CD4-positive, alpha-beta T cell (primary cell): ENCODE data around the gene ODF2. TPM values are rescaled to one million over a fixed set of nuclear protein-coding genes. Genes with fewer than 3 reads are reported as not detected.

Experiments
- ATAC-seq: fragments of 200-7000 bp; cut with Tn5 transposase; one replicate; pipeline ENCODE4 v1.10.0; 2022; ENCODE audit warnings: mild to moderate bottlenecking; ENCODE audit not compliant: poor library complexity
- CTCF ChIA-PET: fragments of 350-600 bp; sonication (Branson Sonifier 250); formaldehyde crosslinking; loops from one replicate; lab custom pipeline; 2021; ENCODE audit warnings: antibody characterized with exemption, inconsistent platforms; lab: Charles Lee
- POLR2A ChIA-PET: fragments of 350-600 bp; sonication (Branson Sonifier 250); formaldehyde crosslinking; loops from one replicate; lab custom pipeline; 2021; ENCODE audit warnings: antibody characterized with exemption, inconsistent platforms; lab: Charles Lee
- DNase-seq, 14 experiments: peaks; one replicate each; pipeline ENCODE4 v3.0.0-alpha.2; 2013 to 2020; ENCODE audit warnings: mixed read lengths in 2 of 14
- H3K27ac ChIP-seq, 2 donors: one replicate each; pipeline versions ENCODE4 v1.5.1 to v1.7.0; 2013; ENCODE audit warnings: low read length in 2 of 2, low read depth in 1 of 2, mild to moderate bottlenecking in 1 of 2
- H3K27me3 ChIP-seq, 2 experiments: 1 replicate in 1 of 2; 2 replicates in 1 of 2; pipeline versions ENCODE4 v1.6.1 to v1.7.0; 2013; ENCODE audit warnings: low read length in 2 of 2, control low read depth in 1 of 2, mild to moderate bottlenecking in 1 of 2, moderate library complexity in 1 of 2; ENCODE audit not compliant: insufficient read depth in 2 of 2, control insufficient read depth in 1 of 2
- H3K36me3 ChIP-seq: one replicate; pipeline ENCODE4 v1.6.1; 2013; ENCODE audit warnings: low read length, control low read depth; ENCODE audit not compliant: insufficient read depth
- H3K4me1 ChIP-seq: one replicate; pipeline ENCODE4 v1.6.1; 2013; ENCODE audit warnings: low read length, control low read depth; ENCODE audit not compliant: insufficient read depth
- H3K4me3 ChIP-seq: one replicate; pipeline ENCODE4 v1.5.1; 2013; ENCODE audit warnings: mild to moderate bottlenecking, low read length, moderate library complexity
- H3K9me3 ChIP-seq, 2 experiments: 1 replicate in 1 of 2; 2 replicates in 1 of 2; pipeline versions ENCODE4 v1.6.1 to v1.7.0; 2013; ENCODE audit warnings: low read length in 2 of 2, mild to moderate bottlenecking in 2 of 2, control low read depth in 1 of 2, moderate library complexity in 1 of 2; ENCODE audit not compliant: control insufficient read depth in 1 of 2, insufficient read depth in 1 of 2
- H3K27ac Mint-ChIP-seq: one replicate; pipeline ENCODE4 v1.8.0; 2020; ENCODE audit warnings: mixed read lengths
- H3K27me3 Mint-ChIP-seq: one replicate; pipeline ENCODE4 v1.8.0; 2021; ENCODE audit warnings: mixed read lengths
- H3K36me3 Mint-ChIP-seq: one replicate; pipeline ENCODE4 v1.8.0; 2021; ENCODE audit warnings: low read depth, mixed read lengths
- H3K4me1 Mint-ChIP-seq: one replicate; pipeline ENCODE4 v1.8.0; 2021; ENCODE audit warnings: low read depth, mixed read lengths
- H3K4me3 Mint-ChIP-seq: one replicate; pipeline ENCODE4 v1.8.0; 2020; ENCODE audit warnings: mild to moderate bottlenecking, mixed read lengths
- H3K9me3 Mint-ChIP-seq: one replicate; pipeline ENCODE4 v1.8.0; 2020; ENCODE audit warnings: mixed read lengths
- intact Hi-C, 2 experiments: fragments of 100-400 bp; cut with DNase I in 1 of 2; cut with micrococcal nuclease in 1 of 2; formaldehyde crosslinking; loops; one replicate each; pipeline versions ENCODE4 v1.15.1 to v1.9.0; 2023 to 2025; cut with DNase I, micrococcal nuclease
- total RNA-seq, 174 experiments: library from RNA in 2 of 174; stranded (reverse) in 2 of 174; gene quantifications; one replicate each; pipeline ENCODE4 v1.2.3 and lab custom pipeline; 2021 to 2026
- TF ChIP-seq, protein P1 (sequence below): fragments of 200-600 bp; IDR thresholded peaks from one replicate; pipeline ENCODE4 v1.8.0; 2022; ENCODE audit warnings: antibody characterized with exemption, mild to moderate bottlenecking

ODF2 gene
- total RNA-seq, 2 experiments from 2014 or later, result 18.3 to 21.3 TPM

DNA sequence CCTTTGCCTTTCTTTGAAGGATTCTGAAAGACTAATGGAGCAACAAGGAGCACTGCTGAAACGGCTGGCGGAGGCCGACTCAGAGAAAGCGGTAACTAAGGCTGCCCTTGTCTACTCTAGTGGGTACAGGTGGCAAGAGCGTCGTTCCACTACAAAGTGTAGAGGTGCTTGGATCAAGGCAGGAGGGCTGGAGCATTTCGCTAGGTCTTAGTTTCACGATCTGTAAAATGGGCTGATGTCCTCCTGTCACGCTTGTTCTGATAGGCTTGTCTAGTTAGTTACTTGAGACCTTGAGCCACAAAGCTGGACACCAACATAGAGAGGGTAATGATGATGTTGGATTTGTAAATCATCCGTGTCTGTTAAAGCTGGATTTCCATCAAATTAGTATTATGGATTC is 25.8 kb downstream of the ODF2 start:
- TF ChIP-seq, protein P1, sequence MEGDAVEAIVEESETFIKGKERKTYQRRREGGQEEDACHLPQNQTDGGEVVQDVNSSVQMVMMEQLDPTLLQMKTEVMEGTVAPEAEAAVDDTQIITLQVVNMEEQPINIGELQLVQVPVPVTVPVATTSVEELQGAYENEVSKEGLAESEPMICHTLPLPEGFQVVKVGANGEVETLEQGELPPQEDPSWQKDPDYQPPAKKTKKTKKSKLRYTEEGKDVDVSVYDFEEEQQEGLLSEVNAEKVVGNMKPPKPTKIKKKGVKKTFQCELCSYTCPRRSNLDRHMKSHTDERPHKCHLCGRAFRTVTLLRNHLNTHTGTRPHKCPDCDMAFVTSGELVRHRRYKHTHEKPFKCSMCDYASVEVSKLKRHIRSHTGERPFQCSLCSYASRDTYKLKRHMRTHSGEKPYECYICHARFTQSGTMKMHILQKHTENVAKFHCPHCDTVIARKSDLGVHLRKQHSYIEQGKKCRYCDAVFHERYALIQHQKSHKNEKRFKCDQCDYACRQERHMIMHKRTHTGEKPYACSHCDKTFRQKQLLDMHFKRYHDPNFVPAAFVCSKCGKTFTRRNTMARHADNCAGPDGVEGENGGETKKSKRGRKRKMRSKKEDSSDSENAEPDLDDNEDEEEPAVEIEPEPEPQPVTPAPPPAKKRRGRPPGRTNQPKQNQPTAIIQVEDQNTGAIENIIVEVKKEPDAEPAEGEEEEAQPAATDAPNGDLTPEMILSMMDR, result no peak
- H3K27ac ChIP-seq, result no peak overlapping the region
- H3K36me3 ChIP-seq, result peaks cover 67% of the 10 kb centered on the region
- H3K4me1 Mint-ChIP-seq, result no peaks in the 10 kb centered on the region
- no peak for DNase-seq
- H3K4me1 ChIP-seq, result no peaks in the 10 kb centered on the region
- H3K9me3 ChIP-seq, result no peaks in the 10 kb centered on the region
- H3K4me3 ChIP-seq, result no peak overlapping the region
- no peak overlapping the region for H3K4me3 Mint-ChIP-seq
- ChIA-PET POLR2A (no interaction called here), CTCF (no interaction called here)
- no peaks in the 10 kb centered on the region for H3K27me3 Mint-ChIP-seq
- no peak for ATAC-seq
- H3K9me3 Mint-ChIP-seq, result no peaks in the 10 kb centered on the region
- peaks cover 65% of the 10 kb centered on the region for H3K36me3 Mint-ChIP-seq
- H3K27ac Mint-ChIP-seq, result no peak overlapping the region
- H3K27me3 ChIP-seq, result no peaks in the 10 kb centered on the region
- intact Hi-C loops, result no loop called here

DNA sequence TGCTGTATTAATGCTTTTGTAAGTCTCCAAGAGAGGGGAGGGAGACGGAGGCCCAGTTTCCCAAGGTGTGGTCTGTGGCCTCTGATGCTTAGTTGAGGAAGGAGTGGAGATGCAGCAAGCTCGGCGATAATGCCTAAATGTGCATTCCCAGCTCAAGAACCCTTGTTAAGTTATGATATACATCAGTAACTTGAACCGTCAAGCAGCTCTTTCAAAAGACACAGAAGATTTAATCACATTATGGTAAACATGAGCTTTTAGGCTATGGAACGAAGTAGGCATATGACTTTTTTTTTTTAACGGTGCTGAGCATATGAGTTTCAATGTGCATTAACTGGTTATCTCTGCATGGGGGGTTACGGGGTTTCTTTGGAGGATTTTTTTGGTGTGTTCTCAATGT is 26.4 kb downstream of the ODF2 start:
- Histone ChIP-seq H3K27me3 (no peaks in the 10 kb centered on the region), H3K9me3 (no peaks in the 10 kb centered on the region), H3K27ac (no peak overlapping the region), H3K4me1 (no peaks in the 10 kb centered on the region), H3K36me3 (peaks cover 73% of the 10 kb centered on the region), H3K4me3 (no peak overlapping the region)
- H3K27ac Mint-ChIP-seq, result no peak overlapping the region
- DNase-seq (no peak), ATAC-seq (no peak)
- H3K4me1 Mint-ChIP-seq, result no peaks in the 10 kb centered on the region
- ChIA-PET CTCF (no interaction called here), POLR2A (no interaction called here)
- no peak overlapping the region for H3K4me3 Mint-ChIP-seq
- TF ChIP-seq, protein P1, result no peak
- peaks cover 71% of the 10 kb centered on the region for H3K36me3 Mint-ChIP-seq
- H3K27me3 Mint-ChIP-seq, result no peaks in the 10 kb centered on the region
- intact Hi-C loops, result no loop called here
- H3K9me3 Mint-ChIP-seq, result no peaks in the 10 kb centered on the region

DNA sequence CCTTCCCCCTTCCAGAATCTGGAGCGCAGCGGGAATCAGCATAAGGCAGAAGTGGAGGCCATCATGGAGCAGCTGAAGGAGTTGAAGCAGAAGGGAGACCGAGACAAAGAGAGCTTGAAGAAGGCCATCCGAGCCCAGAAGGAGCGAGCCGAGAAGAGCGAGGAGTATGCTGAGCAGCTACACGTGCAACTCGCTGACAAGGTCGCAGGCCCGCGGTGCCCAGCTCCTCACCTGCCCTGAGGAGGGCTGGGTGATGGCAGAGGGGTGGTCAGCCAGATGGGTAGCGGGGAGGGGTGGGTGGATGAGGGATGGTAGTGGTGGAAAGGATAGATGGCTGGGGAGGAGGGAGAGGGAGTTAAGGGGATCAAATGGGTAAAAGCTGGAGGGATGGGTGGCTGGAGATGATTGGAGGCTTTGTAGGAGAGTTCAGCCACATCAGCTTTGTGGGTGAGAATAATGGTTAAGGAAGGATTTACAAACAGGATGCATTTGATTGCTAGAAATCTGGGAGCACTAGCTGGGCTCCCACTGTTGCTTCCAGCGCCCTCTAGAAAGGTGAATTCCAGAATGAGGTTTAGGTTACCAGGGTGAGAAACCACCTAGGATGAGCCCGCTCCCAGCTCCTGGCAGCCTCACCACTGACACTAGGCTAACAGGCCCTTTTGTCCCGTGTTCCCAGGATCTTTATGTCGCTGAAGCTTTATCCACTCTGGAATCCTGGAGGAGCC is 29.0 kb downstream of the ODF2 start:
- Mint-ChIP-seq H3K27me3 (no peaks in the 10 kb centered on the region), H3K4me3 (no peak overlapping the region), H3K9me3 (no peaks in the 10 kb centered on the region), H3K27ac (no peak overlapping the region), H3K4me1 (no peaks in the 10 kb centered on the region), H3K36me3 (peaks cover 72% of the 10 kb centered on the region)
- Histone ChIP-seq H3K4me1 (no peaks in the 10 kb centered on the region), H3K36me3 (peaks cover 72% of the 10 kb centered on the region), H3K27me3 (no peaks in the 10 kb centered on the region), H3K4me3 (no peak overlapping the region), H3K27ac (no peak overlapping the region), H3K9me3 (no peaks in the 10 kb centered on the region)
- ATAC-seq (no peak), DNase-seq (no peak)
- TF ChIP-seq, protein P1, result no peak
- CTCF ChIA-PET, result no interaction called here
- POLR2A ChIA-PET, result no interaction called here
- intact Hi-C loops, result no loop called here
